AML-193 (cell line): ENCODE data around the gene GATA5.

ENCODE experiments used
- DNase-seq, 2 experiments: peaks; one replicate each; lab custom pipeline; 2025; lab: John Stamatoyannopoulos, UW

The GATA5 gene

GRCh38 chr20:62475772-62476055, at the start of gene GATA5:
TSS of gene GATA5 (minus strand) at chr20:62475995. CDS start at chr20:62475521, 474 bp downstream.
- DNase-seq = no peak

GRCh38 chr20:62525014-62525413, 49.2 kb upstream of the GATA5 start:
- DNase-seq = no peak

GRCh38 chr20:62524505-62524911, 48.7 kb upstream of the GATA5 start:
- no peak for DNase-seq

GRCh38 chr20:62523473-62524203, 47.8 kb upstream of the GATA5 start:
- no peak for DNase-seq

GRCh38 chr20:62522748-62523396, 47.1 kb upstream of the GATA5 start:
- DNase-seq = no peak

GRCh38 chr20:62519826-62520225, 44.0 kb upstream of the GATA5 start:
- no peak for DNase-seq

GRCh38 chr20:62518911-62519310, 43.1 kb upstream of the GATA5 start:
- no peak for DNase-seq

- DNase-seq = no peak
These were observed 42.3 kb upstream of the GATA5 start for GRCh38 chr20:62517901-62518610.

- no peak for DNase-seq
These were observed 41.4 kb upstream of the GATA5 start for GRCh38 chr20:62517168-62517567.

- DNase-seq = no peak
These were observed 40.5 kb upstream of the GATA5 start for GRCh38 chr20:62516338-62516737.

- no peak for DNase-seq
These were observed 40.0 kb upstream of the GATA5 start for GRCh38 chr20:62515826-62516225.

GRCh38 chr20:62515280-62515679, 39.5 kb upstream of the GATA5 start:
- DNase-seq = no peak

GRCh38 chr20:62513991-62514390, 38.2 kb upstream of the GATA5 start:
- no peak for DNase-seq

GRCh38 chr20:62511915-62512610, 36.3 kb upstream of the GATA5 start:
- DNase-seq = no peak

- DNase-seq = no peak
These were observed 35.6 kb upstream of the GATA5 start for GRCh38 chr20:62511300-62511914.

GRCh38 chr20:62508641-62509051, 32.9 kb upstream of the GATA5 start:
- no peak for DNase-seq

- DNase-seq = no peak
These were observed 32.3 kb upstream of the GATA5 start for GRCh38 chr20:62507991-62508640.

- DNase-seq = no peak
These were observed 31.5 kb upstream of the GATA5 start for GRCh38 chr20:62507323-62507722.

- DNase-seq = no peak
These were observed 31.0 kb upstream of the GATA5 start for GRCh38 chr20:62506791-62507190.

GRCh38 chr20:62506087-62506486, 30.3 kb upstream of the GATA5 start:
- no peak for DNase-seq

GRCh38 chr20:62505337-62506045, 29.7 kb upstream of the GATA5 start:
- no peak for DNase-seq
